Tibial nerve (tissue), 3 donors: ENCODE results near the gene LYPD6.

Source experiments
- POLR2A ChIP-seq, 2 donors: fragments of 450-650 bp; IDR thresholded peaks; one replicate each; pipeline ENCODE4 v1.6.1; 2017; ENCODE audit warnings: antibody characterized with exemption in 2 of 2, mild to moderate bottlenecking in 2 of 2, moderate library complexity in 2 of 2
- TF ChIP-seq, protein P1 (sequence below), 5 experiments: fragments of 200-600 bp in 3 of 5; fragments of 450-650 bp in 2 of 5; sonication (generic) in 3 of 5; IDR thresholded peaks; one replicate each; pipeline ENCODE4 v1.5.1; 2016 to 2019; ENCODE audit warnings: antibody characterized with exemption in 5 of 5, mild to moderate bottlenecking in 3 of 5, moderate library complexity in 2 of 5

DNA sequence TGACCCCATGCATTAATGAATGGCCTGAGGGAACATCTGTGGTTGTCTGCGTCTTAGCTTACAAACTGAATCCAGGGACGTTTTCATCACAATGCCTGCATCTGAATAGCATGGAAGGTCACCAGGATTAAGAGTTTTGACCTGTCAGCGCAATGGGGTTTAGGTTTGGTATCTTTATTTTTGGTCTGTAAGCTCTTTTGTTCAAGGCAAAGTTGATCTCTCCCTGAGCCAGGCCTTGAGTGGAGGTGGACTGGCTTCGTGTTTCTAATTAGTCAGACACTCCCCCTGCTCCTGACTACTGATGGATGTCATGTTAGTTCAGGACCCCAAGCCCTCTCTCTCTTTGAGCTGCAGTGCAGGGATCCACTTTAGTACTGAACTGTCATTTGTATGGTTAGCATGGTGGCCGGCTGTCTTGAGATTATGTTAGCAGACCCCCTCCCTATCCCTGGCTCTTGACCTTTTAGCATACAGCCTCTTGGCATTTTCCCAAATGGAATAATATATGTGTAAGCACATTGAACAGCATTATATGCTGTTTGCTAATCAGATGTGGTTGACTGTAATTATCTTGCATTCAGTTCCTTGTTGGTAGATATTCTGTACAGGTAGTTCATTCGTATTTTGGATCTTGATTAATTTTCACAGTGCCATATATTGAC, 59.2 kb downstream of the LYPD6 start:
- TF ChIP-seq, protein P1, sequence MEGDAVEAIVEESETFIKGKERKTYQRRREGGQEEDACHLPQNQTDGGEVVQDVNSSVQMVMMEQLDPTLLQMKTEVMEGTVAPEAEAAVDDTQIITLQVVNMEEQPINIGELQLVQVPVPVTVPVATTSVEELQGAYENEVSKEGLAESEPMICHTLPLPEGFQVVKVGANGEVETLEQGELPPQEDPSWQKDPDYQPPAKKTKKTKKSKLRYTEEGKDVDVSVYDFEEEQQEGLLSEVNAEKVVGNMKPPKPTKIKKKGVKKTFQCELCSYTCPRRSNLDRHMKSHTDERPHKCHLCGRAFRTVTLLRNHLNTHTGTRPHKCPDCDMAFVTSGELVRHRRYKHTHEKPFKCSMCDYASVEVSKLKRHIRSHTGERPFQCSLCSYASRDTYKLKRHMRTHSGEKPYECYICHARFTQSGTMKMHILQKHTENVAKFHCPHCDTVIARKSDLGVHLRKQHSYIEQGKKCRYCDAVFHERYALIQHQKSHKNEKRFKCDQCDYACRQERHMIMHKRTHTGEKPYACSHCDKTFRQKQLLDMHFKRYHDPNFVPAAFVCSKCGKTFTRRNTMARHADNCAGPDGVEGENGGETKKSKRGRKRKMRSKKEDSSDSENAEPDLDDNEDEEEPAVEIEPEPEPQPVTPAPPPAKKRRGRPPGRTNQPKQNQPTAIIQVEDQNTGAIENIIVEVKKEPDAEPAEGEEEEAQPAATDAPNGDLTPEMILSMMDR (IDR thresholded peaks at IDR 0.05) = no peak
- TF ChIP-seq POLR2A (IDR thresholded peaks at IDR 0.05) = no peak
